HG02981 (cell line): ENCODE results near the gene RNF123.

Experiments used
- ATAC-seq: cut with Tn5 transposase; IDR thresholded peaks from one replicate; pipeline ENCODE4 v1.9.1; 2021; ENCODE audit warnings: mild to moderate bottlenecking, moderate library complexity; ENCODE audit not compliant: unreplicated experiment

Gene RNF123

DNA sequence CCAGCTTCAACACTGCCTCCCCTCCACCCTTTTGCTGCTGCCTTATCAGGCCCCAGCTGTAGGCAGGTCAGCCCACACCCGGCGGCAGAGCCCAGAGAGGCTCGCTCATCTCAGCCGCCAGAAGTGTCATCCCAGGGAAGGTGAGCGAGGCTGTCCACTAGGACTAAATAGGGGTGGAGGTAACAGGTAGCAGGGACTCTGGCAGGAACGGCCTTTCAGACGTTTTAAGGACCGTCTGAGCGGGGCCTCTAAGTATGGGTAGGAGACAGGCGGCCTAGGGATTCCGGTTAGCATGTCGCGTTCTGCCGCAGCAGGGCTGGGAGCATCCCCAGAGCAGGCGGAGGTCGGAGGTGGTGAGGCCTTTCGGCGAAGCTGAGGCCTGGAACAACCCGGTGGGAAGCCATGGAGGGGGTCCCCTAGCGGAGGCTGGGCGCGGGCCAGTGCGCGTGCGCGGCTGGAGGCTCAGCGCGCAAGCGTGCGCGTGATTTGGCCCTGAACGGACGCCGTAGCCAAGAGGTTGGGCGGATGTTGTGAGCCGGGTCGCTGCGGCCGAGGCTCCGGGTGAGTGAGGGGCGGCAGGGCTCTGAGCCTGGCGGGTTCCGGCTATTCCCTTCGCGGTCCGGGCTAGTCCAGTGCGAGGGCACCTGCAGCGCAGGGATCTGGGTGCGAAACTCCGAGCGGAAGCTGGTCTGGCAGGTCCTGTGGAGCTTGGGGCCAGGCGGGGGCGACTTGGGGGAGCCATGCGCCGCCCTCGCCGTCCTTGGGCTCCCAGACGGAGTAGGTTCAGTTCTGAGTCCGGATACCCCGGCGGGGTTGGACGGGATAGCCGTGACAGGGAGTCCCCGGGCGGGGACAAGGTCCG is at the start of gene RNF123, which contains the start of gene MST1:
Gene RNF123 (plus strand): TSS at position 512 of the 862 bp plus-strand sequence. CDS start 1,609 bp downstream, outside the sequence.
Gene MST1 (minus strand): TSS at position 429 of the 862 bp plus-strand sequence. CDS start 783 bp downstream, outside the sequence.
- peak; percentile 51 for ATAC-seq

DNA sequence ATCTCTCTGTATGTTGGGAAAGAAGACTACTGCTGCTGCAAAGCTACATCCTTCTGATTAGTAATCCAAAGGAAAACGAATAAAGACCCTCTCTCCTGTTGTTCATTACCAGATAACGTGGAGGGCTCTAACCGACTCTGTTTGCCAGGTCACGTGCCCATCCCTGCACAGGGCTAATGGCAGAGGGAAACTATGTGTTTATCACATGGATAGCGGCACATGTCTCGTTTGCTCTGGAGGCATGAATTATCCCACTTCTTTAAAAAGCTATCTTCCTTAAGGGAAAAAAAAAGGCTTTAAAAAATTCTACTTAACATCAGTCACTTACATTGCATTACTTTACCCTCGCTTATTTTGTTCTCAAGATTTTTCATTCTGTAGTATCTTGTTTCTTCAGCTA is 48.1 kb upstream of the RNF123 start:
- no peak for ATAC-seq

DNA sequence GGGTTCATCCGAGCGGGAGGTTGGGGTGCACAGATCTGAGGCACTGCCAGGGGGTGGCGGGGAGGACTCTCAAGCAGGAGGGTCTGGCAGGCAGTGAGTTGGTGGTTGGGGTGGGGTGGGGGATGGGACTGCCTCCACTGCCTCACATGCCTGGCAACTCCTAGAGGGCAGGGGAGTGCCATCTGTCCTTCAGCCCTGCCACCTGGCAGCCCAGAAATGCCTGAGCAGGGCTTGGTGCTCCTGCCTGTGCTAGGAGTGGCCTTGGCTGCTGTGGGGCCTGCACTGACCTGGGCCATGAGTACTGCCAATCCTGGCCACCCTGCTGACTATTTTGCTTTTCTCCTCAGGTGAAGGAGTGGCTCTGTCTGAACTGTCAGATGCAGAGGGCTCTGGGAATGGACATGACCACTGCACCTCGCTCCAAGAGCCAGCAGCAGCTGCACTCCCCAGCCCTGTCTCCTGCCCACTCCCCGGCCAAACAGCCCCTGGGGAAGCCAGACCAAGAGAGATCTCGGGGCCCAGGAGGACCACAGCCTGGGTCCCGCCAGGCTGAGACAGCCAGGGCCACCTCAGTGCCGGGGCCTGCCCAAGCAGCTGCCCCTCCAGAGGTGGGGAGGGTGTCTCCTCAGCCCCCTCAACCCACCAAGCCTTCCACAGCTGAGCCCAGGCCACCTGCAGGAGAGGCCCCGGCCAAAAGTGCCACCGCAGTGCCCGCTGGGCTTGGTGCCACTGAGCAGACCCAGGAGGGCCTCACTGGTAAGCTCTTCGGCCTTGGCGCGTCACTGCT is 47.2 kb upstream of the RNF123 start:
- ATAC-seq: no peak

DNA sequence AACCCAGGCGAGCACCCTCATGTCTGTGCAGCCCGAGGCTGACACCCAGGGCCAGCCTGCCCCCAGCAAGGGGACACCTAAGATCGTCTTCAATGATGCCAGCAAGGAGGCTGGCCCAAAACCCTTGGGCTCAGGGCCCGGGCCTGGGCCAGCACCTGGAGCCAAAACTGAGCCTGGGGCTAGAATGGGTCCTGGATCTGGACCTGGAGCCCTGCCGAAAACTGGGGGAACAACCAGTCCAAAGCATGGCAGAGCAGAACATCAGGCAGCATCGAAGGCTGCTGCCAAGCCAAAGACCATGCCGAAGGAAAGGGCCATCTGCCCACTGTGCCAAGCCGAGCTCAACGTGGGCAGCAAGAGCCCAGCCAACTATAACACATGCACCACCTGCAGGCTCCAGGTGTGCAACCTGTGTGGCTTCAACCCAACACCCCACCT is 46.6 kb upstream of the RNF123 start:
- ATAC-seq: no peak

DNA sequence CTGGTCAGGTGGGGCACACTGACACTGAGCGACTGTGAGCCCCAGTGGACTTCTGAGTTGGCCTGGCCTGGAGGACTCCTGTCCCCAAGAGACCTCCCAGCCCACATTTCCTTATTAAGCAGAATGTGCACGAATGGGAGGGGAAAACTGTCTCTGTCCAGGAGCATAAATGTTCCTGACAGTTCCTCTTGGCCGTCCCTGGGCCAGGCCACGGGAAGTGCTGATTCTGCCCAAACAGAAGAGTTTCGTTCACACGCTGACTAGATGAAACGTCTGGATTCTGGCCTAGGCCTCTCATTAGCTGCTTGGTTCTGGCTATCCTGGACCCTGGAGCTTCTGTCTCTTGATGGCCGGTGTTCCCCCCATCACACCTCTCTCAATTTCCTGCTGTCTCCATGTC is 44.7 kb upstream of the RNF123 start:
- no peak for ATAC-seq

DNA sequence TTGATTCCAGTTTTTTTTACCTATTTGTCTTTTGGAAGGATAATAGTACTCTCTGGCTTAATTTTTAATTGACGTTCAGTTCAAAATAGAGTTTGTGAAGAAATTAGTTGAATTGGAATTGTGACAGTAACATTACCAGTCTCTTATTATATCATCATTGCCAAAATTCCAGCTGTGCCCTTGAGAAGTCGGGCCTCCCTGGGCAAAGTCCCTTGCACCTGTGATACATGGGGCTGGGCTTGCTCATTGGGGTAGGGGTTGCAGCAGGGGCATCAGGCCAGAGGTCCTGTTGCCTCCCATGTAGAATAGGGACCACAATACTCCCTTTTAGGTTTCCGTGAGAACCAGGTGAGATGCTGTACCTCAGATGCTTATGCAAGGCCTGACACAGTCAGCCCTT is 43.1 kb upstream of the RNF123 start:
- ATAC-seq: no peak

DNA sequence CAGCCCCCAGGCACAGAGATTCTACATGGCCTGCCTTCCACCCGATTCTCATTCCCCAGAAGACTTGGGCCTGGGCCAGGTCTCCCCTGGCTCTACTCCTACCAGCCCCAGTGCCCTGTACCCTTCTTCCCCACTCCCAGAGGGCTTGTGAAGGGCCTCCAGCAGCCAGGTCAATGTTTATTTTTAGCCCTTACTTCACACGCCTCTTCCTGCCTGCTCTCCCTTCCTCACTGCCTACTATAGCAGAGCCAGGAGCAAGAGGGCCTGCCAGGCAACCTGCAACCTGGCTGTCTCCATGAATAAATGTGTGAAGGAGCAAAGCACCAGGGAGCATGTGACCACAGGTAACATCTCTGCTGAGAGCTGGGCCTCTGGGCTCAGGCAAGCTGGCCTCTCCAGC is 41.6 kb upstream of the RNF123 start:
- ATAC-seq: no peak

DNA sequence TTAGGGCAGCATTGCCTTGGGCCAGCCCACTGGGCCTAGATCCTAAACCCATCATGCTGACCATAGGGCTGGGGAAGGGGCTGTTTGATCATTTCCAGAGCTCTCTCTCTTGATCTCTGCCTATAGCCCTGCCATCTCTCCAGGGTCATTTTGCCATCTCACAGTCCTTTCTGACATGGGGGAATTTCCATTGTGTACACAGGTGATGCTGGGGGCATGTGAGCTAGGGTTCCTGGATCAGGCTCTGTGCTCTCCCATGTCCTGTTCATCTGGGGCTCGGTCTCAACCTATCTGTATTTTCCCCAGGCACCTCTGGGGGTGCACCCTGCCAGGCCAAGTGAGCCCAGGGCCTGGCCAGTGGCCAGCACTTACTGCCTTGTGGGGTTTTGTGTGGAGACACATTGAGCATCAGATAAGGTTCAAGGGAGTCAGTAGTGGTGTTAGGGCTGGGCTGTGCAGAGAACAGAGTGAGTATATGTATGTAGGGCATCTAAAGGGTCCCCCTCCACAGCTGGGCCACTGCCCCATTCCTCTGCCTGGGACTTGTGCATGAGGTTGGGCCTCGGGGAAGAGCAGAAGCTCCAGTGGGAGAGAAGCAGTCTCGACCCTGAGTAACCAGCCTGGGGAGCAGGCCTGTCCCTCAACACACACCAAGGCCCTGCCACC is 40.9 kb upstream of the RNF123 start:
- no peak for ATAC-seq

DNA sequence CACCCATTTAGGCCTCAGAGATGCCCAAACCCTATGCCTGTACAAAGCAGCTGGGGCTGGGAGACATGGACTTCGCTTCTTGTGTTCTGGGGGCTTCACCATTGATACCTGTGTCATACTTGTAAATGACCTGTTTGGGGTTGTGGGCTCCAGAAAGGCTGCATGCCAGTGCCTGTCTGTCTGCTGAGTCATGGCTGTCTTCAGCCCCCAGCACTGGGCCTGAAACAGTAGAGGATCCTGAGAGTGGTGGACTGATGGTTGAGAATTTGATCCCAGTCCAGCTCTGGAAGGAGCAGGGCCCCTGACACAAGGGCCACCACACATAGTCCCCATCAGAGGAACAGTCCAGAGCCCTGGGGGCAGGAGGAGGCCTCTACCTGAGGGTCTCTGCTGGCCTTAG is 39.8 kb upstream of the RNF123 start:
- ATAC-seq: no peak

DNA sequence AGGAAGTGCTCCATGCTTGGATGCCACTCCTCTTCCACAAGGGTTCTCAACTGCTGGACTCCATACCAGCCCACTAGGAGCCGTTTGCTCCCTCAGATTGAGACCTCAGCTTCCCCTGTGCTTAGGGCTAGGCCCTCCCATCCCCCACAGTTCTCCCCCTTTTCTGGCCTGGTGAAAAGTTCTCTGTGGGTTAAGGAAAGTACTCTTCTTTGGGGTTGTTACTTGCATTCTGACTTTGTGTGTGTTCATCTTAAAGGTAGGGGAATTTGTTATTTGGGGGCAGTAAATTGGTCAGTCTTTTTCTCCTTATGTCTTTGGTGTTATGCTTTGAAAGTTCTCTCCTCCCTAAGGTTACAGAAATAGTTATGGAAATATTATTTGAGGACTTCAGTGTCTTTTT is 39.2 kb upstream of the RNF123 start:
- no peak for ATAC-seq

DNA sequence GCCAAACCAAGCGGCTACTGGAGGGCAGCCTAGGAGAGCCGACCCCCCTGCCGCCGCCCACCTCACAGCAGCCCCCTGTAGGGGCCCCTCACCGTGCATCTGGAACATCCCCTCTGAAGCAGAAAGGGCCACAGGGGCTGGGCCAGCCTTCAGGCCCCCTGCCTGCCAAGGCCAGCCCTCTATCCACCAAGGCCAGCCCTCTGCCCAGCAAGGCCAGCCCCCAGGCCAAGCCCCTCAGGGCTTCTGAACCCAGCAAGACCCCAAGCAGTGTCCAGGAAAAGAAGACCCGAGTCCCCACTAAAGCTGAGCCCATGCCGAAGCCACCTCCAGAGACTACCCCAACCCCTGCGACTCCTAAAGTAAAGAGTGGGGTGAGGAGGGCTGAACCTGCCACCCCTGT is 38.7 kb upstream of the RNF123 start:
- no peak for ATAC-seq

DNA sequence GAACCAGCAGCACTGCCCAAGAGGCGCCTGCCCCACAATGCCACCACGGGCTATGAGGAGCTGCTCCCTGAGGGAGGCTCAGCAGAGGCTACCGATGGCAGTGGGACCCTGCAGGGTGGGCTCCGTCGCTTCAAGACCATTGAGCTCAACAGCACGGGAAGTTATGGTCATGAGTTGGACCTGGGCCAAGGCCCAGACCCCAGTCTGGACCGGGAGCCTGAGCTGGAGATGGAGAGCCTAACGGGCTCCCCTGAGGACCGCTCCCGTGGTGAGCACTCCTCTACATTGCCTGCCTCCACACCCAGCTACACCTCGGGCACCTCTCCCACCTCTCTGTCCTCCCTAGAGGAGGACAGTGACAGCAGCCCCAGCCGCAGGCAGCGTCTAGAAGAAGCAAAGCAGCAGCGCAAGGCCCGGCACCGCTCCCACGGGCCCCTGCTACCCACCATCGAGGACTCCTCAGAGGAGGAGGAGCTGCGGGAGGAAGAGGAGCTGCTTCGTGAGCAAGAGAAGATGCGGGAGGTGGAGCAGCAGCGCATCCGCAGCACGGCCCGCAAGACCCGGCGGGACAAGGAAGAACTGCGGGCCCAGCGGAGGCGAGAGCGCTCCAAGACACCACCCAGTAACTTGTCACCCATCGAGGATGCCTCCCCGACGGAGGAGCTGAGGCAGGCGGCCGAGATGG is 37.0 kb upstream of the RNF123 start:
- ATAC-seq: no peak

DNA sequence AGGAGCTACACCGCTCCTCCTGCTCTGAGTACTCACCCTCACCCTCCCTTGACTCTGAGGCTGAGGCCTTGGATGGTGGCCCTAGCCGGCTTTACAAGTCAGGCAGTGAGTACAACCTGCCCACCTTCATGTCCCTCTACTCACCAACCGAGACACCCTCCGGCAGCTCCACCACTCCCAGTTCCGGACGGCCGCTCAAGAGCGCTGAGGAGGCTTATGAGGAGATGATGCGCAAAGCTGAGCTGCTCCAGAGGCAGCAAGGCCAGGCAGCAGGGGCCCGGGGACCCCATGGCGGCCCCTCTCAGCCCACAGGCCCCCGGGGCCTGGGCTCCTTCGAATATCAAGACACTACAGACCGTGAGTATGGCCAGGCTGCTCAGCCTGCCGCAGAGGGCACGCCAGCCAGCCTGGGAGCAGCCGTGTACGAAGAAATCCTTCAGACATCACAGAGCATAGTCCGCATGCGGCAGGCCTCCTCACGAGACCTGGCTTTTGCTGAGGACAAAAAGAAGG is 36.4 kb upstream of the RNF123 start:
- no peak for ATAC-seq

DNA sequence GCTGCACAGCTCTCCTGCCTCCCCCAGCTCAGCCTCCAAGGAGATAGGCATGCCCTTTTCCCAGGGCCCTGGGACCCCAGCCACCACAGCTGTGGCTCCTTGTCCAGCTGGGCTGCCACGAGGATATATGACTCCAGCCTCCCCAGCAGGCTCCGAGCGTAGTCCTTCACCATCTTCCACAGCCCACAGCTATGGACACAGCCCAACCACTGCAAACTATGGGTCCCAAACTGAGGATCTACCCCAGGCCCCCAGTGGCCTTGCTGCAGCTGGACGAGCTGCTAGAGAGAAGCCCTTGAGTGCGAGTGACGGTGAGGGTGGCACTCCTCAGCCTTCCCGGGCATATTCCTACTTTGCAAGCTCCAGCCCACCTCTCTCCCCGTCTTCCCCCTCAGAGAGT is 35.7 kb upstream of the RNF123 start:
- no peak for ATAC-seq

DNA sequence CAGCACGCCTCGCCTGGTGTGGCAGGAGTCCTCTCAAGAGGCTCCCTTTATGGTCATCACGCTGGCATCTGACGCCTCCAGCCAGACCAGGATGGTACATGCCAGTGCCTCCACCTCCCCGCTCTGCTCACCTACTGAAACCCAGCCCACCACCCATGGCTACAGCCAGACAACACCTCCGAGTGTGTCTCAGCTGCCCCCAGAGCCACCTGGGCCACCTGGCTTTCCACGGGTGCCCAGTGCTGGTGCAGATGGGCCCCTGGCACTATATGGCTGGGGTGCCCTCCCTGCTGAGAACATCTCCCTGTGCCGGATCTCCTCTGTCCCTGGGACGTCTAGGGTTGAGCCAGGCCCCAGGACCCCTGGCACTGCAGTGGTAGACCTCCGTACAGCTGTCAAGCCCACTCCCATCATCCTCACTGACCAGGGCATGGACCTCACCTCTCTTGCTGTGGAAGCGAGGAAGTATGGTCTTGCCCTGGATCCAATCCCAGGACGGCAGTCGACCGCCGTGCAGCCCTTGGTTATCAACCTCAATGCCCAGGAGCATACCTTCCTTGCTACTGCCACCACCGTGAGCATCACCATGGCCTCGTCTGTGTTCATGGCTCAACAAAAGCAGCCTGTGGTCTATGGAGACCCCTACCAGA is 35.1 kb upstream of the RNF123 start:
- ATAC-seq: no peak

DNA sequence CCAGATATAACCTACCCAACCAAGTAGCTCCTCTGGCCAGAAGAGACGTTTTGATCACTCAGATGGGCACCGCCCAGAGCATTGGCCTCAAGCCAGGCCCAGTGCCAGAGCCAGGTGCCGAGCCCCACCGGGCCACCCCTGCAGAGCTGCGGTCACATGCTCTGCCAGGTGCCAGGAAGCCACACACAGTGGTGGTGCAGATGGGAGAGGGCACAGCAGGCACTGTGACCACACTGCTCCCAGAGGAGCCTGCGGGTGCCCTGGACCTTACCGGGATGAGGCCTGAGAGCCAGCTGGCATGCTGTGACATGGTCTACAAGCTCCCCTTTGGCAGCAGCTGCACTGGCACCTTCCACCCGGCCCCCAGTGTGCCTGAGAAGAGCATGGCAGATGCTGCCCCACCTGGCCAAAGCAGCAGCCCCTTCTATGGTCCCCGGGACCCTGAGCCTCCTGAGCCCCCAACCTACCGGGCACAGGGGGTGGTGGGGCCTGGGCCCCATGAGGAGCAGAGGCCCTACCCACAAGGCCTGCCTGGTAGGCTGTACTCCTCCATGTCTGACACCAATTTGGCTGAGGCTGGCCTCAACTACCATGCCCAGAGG is 34.3 kb upstream of the RNF123 start:
- no peak for ATAC-seq

DNA sequence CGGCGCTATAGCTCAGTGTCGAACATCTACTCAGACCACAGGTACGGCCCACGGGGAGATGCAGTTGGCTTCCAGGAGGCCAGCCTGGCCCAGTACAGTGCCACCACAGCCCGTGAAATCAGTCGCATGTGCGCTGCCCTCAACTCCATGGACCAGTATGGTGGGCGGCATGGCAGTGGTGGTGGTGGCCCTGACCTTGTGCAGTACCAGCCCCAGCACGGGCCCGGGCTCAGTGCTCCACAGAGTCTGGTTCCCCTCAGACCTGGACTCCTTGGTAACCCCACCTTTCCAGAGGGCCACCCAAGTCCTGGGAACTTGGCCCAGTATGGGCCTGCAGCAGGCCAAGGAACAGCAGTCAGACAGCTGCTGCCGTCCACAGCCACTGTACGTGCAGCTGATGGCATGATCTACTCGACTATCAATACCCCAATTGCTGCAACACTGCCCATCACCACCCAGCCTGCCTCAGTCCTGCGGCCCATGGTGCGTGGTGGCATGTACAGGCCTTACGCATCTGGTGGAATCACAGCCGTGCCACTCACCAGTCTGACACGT is 33.5 kb upstream of the RNF123 start:
- no peak for ATAC-seq

DNA sequence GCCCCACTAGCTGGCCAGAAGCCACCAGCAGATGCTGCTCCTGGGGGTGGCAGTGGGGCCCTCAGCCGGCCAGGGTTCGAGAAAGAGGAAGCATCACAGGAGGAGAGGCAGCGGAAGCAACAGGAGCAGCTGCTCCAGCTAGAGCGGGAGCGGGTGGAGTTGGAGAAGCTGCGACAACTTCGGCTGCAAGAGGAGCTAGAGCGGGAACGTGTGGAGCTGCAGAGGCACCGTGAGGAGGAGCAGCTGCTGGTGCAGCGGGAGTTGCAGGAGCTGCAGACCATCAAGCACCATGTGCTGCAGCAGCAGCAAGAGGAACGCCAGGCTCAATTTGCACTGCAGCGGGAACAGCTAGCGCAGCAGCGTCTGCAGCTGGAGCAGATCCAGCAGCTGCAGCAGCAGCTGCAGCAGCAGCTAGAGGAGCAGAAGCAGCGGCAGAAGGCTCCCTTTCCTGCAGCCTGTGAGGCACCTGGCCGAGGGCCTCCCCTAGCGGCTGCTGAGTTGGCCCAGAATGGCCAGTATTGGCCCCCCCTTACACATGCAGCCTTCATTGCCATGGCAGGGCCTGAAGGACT is 32.7 kb upstream of the RNF123 start:
- no peak for ATAC-seq
